HG02938 (cell line): ENCODE data around the gene PGS1.

ENCODE experiments used
- ATAC-seq: cut with Tn5 transposase; IDR thresholded peaks from one replicate; pipeline ENCODE4 v1.9.1; 2021; ENCODE audit warnings: mild to moderate bottlenecking, moderate library complexity; ENCODE audit not compliant: unreplicated experiment

Gene PGS1

DNA sequence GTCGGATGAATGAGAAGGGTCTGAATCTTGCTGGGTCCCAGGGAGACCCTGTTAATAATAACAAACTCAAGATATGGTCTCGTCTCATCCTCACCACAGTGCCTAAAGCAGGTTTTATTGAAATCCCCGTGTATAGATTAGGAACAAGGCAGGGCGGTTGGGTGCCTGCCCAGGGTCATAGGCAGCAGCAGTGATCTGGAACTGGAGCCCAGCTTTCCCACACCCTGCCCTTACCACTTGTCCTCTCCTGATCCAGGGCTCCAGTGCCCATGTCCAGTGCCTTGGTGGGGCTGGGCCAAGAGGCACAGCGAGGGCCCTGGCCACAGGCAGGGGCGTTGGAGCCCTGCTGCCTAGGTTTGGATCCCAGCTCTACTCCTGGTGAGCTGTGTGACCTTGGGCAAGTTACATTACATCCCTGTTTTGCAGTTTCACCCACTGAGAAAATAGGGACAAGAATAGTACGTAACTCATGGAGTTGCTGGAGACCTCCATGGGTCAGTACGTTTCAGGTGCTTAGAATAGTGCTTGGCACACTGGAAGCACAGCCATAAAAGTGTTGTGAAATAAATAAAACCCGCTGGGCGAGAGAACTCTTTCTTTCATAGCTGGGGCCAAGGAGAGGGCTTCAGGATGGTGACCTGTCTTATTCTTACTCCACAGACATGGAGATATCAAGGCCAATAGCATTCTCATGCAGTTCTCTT, 32.5 kb upstream of the PGS1 start:
- no peak for ATAC-seq

DNA sequence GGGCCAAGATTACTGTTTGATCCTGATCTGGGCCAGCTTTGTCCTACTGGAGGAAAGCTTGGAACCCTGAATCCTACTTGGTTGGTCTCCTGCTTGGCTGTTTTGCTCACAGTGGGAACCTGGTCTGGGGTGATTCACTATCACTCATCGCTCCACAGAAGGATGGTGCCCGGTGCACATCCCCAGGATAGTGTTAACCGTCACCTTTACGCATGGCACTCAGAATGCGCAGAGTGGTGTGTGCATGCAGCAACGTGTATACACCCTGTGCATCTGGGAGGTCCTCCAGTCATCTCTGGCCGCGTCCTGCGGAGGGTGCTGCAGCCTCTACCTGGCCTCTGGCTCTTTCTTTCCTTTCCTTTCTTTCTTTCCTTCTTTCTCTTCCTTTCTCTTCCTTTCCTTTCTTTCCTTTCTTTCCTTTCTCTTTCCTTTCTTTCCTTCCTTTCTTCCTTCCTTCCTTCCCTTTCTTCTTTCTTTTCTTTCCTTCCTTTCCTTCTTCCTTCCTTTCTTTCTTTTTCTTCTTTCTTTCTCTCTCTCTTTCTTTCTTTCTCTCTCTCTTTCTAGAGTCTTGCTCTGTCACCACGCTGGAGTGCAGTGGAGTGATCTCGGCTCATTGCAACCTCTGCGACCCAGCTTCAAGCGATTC, 31.7 kb upstream of the PGS1 start:
- ATAC-seq, result no peak

- no peak for ATAC-seq
Measured at GRCh38 chr17:78347453-78347852, 31.0 kb upstream of the PGS1 start.

DNA sequence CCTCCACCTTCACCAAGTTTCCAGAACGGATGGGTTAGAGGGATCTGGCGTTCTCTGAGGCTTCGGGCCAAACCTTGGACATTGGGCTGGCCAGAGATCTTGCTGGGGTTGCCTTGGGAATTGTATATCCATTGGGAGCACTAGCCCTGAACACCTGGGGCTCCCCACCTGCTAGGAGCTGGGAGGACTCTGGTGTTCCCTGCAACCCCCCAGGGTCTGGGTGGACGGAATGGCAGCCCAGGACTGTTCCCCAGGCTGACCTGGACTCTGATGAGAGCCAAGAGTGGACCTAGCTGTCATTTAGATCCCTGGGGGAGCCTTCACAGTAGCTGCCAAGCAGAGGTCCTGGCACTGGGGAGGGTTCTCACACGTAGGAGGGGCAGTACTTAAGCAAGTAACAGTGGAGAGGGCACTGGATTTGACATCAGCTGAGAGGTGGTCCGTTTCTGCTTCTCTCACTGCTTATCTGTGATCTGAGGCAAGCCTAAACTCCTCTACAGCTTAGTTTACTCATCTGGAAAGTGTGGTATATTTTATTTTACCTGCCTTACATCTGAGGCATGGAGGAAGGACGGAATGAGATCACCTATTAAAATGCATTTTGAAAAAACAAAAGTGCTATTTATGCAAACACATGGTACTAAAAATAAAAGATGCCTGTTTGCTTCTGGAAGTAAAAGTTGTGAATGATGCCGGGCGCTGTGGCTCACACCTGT, 30.2 kb upstream of the PGS1 start:
- ATAC-seq, result no peak

- no peak for ATAC-seq
Measured at GRCh38 chr17:78349891-78350642, 28.4 kb upstream of the PGS1 start.

DNA sequence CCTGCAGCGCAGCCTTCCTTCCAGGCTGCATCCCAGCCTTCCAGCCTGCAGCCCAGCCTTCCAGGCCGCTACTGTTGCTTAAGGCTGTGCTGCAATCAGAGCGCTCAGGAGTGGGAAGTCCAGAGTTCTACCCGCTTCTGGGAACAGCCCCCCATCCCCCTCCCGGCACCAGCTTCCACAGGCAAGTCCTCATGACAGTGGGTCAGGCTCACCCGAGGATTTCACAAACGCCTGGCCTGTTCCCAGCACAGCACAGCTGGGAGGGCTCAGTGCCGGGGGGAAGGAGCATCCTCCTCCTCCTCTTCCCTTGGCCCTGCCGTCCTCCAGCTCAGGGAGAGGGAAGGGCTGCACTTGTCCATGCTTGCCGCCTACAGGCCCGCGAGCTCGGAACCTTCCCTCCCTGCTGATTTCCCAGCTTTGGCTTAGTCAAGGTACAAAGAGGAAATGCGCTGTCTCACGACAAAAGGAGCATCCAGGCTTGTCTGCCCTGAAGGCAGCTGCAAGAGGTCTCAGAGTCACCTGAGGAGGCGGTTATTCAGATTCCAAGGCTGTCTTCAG, 26.9 kb upstream of the PGS1 start:
- no peak for ATAC-seq

GRCh38 chr17:78353834-78354233, 24.6 kb upstream of the PGS1 start:
- ATAC-seq, result no peak

DNA sequence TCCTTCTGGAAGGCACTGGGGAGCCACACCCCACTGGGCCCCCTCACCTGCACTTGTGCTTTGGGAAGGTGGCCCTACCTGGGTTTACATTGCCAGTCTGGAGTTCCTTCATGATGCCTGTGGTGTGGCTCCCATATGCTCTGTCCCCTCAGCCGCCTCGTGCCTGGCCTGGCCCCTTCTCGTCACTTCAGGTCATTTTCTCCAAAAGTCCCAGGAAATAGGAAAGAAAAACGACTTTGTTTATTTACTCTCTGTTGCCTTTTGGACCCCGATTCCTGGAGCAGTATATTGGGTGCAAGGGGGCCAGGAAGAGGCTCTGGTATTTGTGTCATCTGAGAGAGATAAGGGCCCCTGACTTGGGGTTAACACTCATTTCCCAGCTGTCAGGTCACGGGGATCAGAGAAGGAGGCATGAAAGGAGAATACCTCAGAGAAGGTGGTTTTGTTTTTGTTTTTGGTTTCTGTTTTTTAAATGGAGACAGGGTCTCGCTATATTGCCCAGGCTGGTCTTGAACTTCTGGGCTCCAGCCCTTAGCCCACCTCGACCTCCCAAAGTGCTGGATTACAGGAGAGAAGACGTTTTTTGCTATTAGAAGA, 23.3 kb upstream of the PGS1 start:
- ATAC-seq, result no peak

GRCh38 chr17:78355701-78356100, 22.7 kb upstream of the PGS1 start:
- ATAC-seq, result no peak

- ATAC-seq, result peak; percentile 57
Measured at GRCh38 chr17:78356101-78356713, 22.2 kb upstream of the PGS1 start.

DNA sequence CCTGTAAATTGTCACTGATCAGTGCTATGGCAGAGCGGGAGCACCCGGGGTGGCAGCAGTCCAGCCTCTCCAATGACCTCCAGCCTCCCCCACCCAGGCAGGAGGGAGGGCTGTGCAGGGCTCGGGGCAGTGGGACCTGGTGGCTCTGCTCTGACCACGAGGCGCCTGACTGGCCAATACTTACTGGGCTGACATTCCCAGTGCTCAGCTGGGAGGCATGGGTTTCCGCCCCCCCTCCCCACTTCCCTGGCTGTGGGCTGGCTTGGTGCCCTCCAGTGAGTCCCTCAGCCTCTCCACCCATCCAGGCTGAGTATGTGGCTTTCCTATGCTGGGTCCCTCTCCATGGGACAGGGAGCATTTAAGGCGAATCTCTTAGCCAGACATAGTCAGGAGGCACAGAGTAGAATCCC, 21.3 kb upstream of the PGS1 start:
- ATAC-seq, result no peak

DNA sequence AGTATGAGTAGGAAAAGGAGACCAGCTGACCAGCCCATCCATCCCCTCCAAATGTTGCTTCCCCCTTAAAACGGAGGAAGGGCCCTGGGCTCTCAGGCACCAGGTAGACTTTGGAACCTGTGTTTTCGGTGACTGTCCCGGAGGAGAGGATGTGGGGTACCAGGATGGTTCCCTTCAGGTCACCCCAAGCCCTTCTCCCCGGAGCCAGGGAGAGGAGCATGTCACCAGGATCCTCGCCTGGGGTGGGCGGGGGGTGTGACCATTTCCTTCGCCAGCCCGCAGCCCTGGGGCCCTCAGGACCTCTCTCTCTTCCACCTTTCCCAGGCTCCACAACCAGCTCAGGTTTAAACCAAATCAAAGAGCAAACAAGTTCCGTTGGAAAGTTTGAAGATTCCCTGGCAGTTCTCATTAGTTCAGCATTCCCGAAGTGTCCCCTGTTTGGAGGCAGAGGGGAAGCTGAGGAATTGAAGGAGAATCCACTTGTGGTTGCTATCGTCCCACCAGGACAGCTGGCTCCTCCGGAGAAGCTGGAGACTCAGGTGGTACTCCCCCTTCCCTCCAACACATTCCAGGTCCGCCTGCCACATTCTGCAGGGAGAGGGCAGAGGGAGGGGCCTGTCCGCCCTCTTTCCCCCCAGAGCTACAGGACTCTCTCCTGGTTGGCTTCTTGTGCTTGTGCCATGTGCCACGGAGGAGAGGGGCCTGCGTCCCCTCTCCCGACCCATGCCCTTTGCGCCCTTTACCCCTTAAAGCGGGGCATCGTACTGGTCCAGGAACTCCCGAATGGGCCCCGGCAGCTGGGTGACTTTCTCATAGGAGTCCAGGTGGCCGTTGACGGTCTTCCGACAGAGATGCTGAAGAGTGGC, 20.5 kb upstream of the PGS1 start:
- no peak for ATAC-seq

GRCh38 chr17:78358538-78359320, 19.7 kb upstream of the PGS1 start:
- no peak for ATAC-seq

- peak; percentile 4 for ATAC-seq
Measured at GRCh38 chr17:78359321-78359996, 19.0 kb upstream of the PGS1 start.

- ATAC-seq, result peak; percentile 40
Measured at GRCh38 chr17:78359997-78360370, 18.5 kb upstream of the PGS1 start, which contains the start of gene SOCS3. TSS of gene SOCS3 (minus strand) at chr17:78360077. CDS start at chr17:78359095, 982 bp downstream.

DNA sequence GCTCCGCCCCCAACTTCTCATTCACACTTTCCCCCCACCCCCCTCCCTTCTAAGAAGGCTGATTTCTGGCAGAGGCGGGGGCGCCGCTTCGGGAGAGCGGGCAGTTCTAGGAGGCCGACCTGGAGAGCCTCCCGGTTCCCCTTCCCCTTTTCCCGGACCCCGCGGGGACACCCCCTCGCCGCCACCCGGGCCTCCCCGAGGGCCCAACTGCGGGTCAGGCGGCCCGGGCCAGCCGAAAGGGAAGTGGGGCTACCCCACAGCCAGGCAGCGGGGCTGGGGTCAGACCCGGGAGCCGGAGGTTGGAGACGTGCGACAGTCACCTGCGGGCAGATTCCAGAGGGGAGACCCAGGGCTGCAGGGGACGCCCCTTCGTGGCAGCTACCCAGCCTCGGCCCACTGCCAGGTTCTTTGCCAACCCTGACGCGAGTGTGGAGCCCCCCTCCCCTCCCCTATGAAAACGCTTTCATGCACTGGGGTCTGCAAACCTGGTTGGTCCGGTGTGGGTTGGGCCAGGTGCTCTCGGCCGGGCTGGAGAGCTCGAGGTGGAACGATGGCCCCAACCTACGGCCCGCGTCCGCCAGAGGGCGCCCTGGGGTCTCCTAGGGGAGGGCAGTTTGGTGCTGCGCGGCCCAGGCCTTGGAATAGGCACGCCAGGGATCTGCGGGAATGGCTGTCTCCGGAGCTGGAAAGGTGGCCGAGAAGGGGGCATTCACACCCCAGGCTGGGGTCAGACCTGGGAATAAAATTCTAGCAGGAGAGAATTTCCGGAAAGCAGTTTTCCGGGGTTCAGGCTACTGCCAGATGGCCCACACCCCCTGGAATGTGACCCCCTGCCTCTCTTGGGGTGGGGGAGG, 17.9 kb upstream of the PGS1 start:
- peak; percentile 11 for ATAC-seq

DNA sequence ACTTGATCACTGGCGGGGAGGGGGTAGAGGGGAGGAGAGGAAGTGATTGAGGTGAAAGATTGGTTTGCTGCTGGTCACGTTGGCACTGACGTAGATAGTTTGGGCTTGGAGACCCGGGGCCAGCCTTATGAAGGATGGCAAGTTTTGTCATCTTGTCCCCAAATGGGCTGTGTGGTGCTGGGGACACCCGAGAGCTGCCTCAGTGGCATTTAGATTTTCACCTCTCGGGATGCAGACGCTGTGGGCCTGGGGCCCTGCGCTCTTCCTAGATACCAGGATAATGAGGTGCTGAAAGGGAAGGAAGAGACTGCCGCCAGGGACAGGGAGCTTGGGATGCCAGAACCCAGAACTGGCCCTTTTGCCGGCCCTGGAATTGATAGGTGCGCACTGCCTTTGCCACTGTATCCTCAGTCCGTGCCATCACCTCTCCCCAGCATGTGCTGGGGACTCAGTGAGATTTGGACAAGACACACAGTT, 17.2 kb upstream of the PGS1 start:
- no peak for ATAC-seq
